CD4-positive, alpha-beta T cell (primary cell): Measurements from ENCODE around the gene CD300LG. TPM values are rescaled to one million over a fixed set of nuclear protein-coding genes. Genes with fewer than 3 reads are reported as not detected.

Source experiments
- ATAC-seq: fragments of 200-7000 bp; cut with Tn5 transposase; one replicate; pipeline ENCODE4 v1.10.0; 2022; ENCODE audit warnings: mild to moderate bottlenecking; ENCODE audit not compliant: poor library complexity
- CTCF ChIA-PET: fragments of 350-600 bp; sonication (Branson Sonifier 250); formaldehyde crosslinking; loops from one replicate; lab custom pipeline; 2021; ENCODE audit warnings: antibody characterized with exemption, inconsistent platforms; lab: Charles Lee
- POLR2A ChIA-PET: fragments of 350-600 bp; sonication (Branson Sonifier 250); formaldehyde crosslinking; loops from one replicate; lab custom pipeline; 2021; ENCODE audit warnings: antibody characterized with exemption, inconsistent platforms; lab: Charles Lee
- DNase-seq, 14 experiments: peaks; one replicate each; pipeline ENCODE4 v3.0.0-alpha.2; 2013 to 2020; ENCODE audit warnings: mixed read lengths in 2 of 14
- H3K27ac ChIP-seq, 2 donors: one replicate each; pipeline versions ENCODE4 v1.5.1 to v1.7.0; 2013; ENCODE audit warnings: low read length in 2 of 2, low read depth in 1 of 2, mild to moderate bottlenecking in 1 of 2
- H3K27me3 ChIP-seq, 2 experiments: 1 replicate in 1 of 2; 2 replicates in 1 of 2; pipeline versions ENCODE4 v1.6.1 to v1.7.0; 2013; ENCODE audit warnings: low read length in 2 of 2, control low read depth in 1 of 2, mild to moderate bottlenecking in 1 of 2, moderate library complexity in 1 of 2; ENCODE audit not compliant: insufficient read depth in 2 of 2, control insufficient read depth in 1 of 2
- H3K36me3 ChIP-seq: one replicate; pipeline ENCODE4 v1.6.1; 2013; ENCODE audit warnings: low read length, control low read depth; ENCODE audit not compliant: insufficient read depth
- H3K4me1 ChIP-seq: one replicate; pipeline ENCODE4 v1.6.1; 2013; ENCODE audit warnings: low read length, control low read depth; ENCODE audit not compliant: insufficient read depth
- H3K4me3 ChIP-seq: one replicate; pipeline ENCODE4 v1.5.1; 2013; ENCODE audit warnings: mild to moderate bottlenecking, low read length, moderate library complexity
- H3K9me3 ChIP-seq, 2 experiments: 1 replicate in 1 of 2; 2 replicates in 1 of 2; pipeline versions ENCODE4 v1.6.1 to v1.7.0; 2013; ENCODE audit warnings: low read length in 2 of 2, mild to moderate bottlenecking in 2 of 2, control low read depth in 1 of 2, moderate library complexity in 1 of 2; ENCODE audit not compliant: control insufficient read depth in 1 of 2, insufficient read depth in 1 of 2
- H3K27ac Mint-ChIP-seq: one replicate; pipeline ENCODE4 v1.8.0; 2020; ENCODE audit warnings: mixed read lengths
- H3K27me3 Mint-ChIP-seq: one replicate; pipeline ENCODE4 v1.8.0; 2021; ENCODE audit warnings: mixed read lengths
- H3K36me3 Mint-ChIP-seq: one replicate; pipeline ENCODE4 v1.8.0; 2021; ENCODE audit warnings: low read depth, mixed read lengths
- H3K4me1 Mint-ChIP-seq: one replicate; pipeline ENCODE4 v1.8.0; 2021; ENCODE audit warnings: low read depth, mixed read lengths
- H3K4me3 Mint-ChIP-seq: one replicate; pipeline ENCODE4 v1.8.0; 2020; ENCODE audit warnings: mild to moderate bottlenecking, mixed read lengths
- H3K9me3 Mint-ChIP-seq: one replicate; pipeline ENCODE4 v1.8.0; 2020; ENCODE audit warnings: mixed read lengths
- intact Hi-C, 2 experiments: fragments of 100-400 bp; cut with DNase I in 1 of 2; cut with micrococcal nuclease in 1 of 2; formaldehyde crosslinking; loops; one replicate each; pipeline versions ENCODE4 v1.15.1 to v1.9.0; 2023 to 2025; cut with DNase I, micrococcal nuclease
- total RNA-seq, 174 experiments: library from RNA in 2 of 174; stranded (reverse) in 2 of 174; gene quantifications; one replicate each; pipeline ENCODE4 v1.2.3 and lab custom pipeline; 2021 to 2026
- TF ChIP-seq, protein P1 (sequence below): fragments of 200-600 bp; IDR thresholded peaks from one replicate; pipeline ENCODE4 v1.8.0; 2022; ENCODE audit warnings: antibody characterized with exemption, mild to moderate bottlenecking

Gene CD300LG
- total RNA-seq, 2 experiments from 2014 or later = not detected

DNA sequence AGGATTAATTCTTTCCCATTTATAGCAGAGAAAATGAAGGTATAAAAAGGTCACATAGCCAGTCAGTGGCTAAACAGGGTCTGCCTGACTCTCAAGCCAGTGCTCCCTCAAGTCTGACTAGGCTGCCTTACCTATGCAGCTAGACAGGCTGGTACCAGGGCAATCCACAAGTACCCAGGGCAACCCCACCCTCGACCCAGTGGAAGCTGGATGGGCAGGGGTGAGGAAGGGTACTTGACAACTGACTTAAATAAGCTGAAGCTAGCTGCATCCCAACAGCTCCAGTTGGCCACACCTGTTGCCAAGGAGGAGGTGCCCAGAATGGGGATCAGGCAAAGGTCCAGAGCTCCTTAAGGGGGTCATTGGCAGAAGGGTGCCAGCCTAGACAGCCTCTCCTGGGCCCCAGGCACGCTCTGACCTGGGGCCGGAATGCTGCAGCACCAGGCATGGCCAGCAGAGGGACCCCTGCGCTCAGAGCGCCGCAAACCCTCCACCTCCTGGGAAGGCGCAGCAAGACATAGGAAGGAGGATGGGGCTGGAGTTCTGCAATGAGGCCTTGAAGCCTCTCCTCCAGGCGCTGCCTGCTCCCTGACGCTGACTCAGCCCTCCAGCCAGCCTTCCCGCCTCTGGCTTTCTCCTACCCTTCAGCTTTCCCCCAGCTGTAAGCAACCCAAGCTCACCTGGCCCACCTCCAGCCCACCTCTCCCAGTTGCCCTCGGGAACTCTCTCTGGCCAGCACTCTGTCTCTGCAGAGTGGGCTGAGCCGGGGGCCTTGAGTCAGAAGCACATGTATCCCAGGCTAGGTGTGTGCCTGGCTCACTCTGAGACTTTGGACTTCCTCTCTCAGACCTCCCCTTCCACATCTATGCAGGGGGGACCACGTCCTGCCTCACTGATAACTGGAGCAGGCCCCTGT, 31.5 kb downstream of the CD300LG start:
- Mint-ChIP-seq H3K27me3 (peaks cover 12% of the 10 kb centered on the region), H3K27ac (no peak overlapping the region), H3K4me3 (no peak overlapping the region), H3K4me1 (no peaks in the 10 kb centered on the region), H3K36me3 (no peaks in the 10 kb centered on the region), H3K9me3 (no peaks in the 10 kb centered on the region)
- Histone ChIP-seq H3K4me1 (peaks cover 8% of the 10 kb centered on the region), H3K27ac (no peak overlapping the region), H3K4me3 (no peak overlapping the region), H3K9me3 (no peaks in the 10 kb centered on the region), H3K36me3 (no peaks in the 10 kb centered on the region), H3K27me3 (no peaks in the 10 kb centered on the region)
- CTCF ChIA-PET = interaction anchor here (1.0 to 1.8 kb wide), 4 partner anchors 22 to 163 kb away, joined by 3 to 6 read pairs (median 6); no protein-coding TSS in a partner anchor
- TF ChIP-seq, protein P1, sequence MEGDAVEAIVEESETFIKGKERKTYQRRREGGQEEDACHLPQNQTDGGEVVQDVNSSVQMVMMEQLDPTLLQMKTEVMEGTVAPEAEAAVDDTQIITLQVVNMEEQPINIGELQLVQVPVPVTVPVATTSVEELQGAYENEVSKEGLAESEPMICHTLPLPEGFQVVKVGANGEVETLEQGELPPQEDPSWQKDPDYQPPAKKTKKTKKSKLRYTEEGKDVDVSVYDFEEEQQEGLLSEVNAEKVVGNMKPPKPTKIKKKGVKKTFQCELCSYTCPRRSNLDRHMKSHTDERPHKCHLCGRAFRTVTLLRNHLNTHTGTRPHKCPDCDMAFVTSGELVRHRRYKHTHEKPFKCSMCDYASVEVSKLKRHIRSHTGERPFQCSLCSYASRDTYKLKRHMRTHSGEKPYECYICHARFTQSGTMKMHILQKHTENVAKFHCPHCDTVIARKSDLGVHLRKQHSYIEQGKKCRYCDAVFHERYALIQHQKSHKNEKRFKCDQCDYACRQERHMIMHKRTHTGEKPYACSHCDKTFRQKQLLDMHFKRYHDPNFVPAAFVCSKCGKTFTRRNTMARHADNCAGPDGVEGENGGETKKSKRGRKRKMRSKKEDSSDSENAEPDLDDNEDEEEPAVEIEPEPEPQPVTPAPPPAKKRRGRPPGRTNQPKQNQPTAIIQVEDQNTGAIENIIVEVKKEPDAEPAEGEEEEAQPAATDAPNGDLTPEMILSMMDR = peak; percentile 92
- ATAC-seq (peak; percentile 86), DNase-seq (peak in 13 of 14 experiments; percentile 49 to 78 (median 60))
- intact Hi-C loops = loop anchor here (1.0 to 2.0 kb wide), 4 partner anchors 116 to 163 kb away; no protein-coding TSS in a partner anchor
- POLR2A ChIA-PET = no interaction called here

DNA sequence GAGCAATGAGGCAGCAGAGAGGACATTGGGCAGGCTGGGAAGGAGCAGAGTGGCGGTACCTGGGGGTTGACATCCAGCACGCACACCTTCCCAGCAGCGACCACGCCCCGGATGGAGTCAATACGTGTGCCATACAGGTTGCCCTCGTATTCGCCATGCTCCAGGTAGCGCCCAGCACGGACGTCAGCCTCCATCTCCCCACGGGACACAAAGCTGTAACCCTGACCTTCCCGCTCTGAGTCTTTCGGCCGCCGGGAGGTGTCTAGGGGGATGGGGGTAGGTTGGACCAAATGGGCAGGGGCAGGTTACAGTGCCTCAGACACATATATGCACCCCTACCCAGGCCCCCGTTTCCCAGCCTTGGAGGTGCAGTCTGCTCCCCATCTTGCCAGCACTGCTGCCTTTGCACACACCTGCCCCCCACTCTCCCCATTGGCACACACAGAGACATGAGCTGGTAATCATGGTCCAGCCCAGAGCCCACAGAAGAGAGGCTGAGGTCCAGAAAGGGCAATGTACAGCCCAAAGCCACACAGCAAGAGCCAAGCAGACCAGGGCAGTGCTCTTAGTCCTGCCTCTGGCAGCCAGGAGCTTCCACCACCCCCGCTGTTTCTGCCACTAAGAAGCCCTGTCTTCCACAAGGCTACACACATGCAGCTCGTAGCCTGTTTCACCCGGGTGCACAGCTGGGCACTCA, 32.9 kb downstream of the CD300LG start:
- Histone ChIP-seq H3K4me1 (peaks cover 8% of the 10 kb centered on the region), H3K27me3 (no peaks in the 10 kb centered on the region), H3K27ac (no peak overlapping the region), H3K4me3 (no peak overlapping the region), H3K36me3 (no peaks in the 10 kb centered on the region), H3K9me3 (no peaks in the 10 kb centered on the region)
- peaks cover 10% of the 10 kb centered on the region for H3K27me3 Mint-ChIP-seq
- peak in 1 of 14 experiments; percentile 31 for DNase-seq
- no peaks in the 10 kb centered on the region for H3K36me3 Mint-ChIP-seq
- TF ChIP-seq, protein P1 = no peak
- no peak overlapping the region for H3K4me3 Mint-ChIP-seq
- H3K27ac Mint-ChIP-seq = no peak overlapping the region
- ChIA-PET CTCF (interaction anchor here (1.8 kb wide), 1 partner anchor 30 kb away, joined by 6 read pairs; no protein-coding TSS in a partner anchor), POLR2A (no interaction called here)
- H3K4me1 Mint-ChIP-seq = no peaks in the 10 kb centered on the region
- intact Hi-C loops = loop anchor here in 1 of 2 experiments (2.0 kb wide), 2 partner anchors 115 to 161 kb away; no protein-coding TSS in a partner anchor
- no peak for ATAC-seq
- no peaks in the 10 kb centered on the region for H3K9me3 Mint-ChIP-seq

DNA sequence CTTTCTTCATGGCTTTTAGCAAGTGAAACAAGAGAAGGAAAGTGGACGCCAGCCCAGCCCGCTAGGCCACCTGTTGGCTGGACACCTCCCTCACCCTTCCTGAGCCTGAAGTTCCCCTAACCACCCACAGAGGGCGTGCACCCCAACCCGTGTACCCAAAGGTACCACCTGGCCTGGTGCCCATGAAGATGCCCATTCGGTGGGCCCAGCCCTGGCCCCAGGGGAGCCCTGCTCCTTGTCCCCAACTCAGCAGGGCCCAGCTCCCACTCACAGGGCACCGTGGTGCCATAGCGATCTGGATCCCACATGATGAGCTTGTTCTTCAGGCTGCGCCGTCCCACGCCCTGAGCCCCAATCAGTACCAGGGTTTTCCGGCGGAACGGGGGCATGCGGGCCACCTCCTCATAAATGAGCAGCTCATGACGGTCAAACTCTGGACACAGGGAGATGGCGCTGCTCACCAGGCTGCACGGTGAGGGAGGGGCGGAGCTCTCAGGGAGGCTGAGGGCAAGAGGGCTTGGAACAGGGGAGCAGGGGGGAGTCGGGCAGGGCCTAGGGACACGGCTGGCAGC, 33.5 kb downstream of the CD300LG start:
- no peak overlapping the region for H3K27ac Mint-ChIP-seq
- no peaks in the 10 kb centered on the region for H3K36me3 Mint-ChIP-seq
- no peaks in the 10 kb centered on the region for H3K9me3 Mint-ChIP-seq
- no peaks in the 10 kb centered on the region for H3K4me1 Mint-ChIP-seq
- POLR2A ChIA-PET = no interaction called here
- CTCF ChIA-PET = no interaction called here
- Histone ChIP-seq H3K27me3 (no peaks in the 10 kb centered on the region), H3K4me3 (no peak overlapping the region), H3K9me3 (no peaks in the 10 kb centered on the region), H3K27ac (no peak overlapping the region), H3K4me1 (peaks cover 8% of the 10 kb centered on the region), H3K36me3 (no peaks in the 10 kb centered on the region)
- peaks cover 10% of the 10 kb centered on the region for H3K27me3 Mint-ChIP-seq
- ATAC-seq = peak; percentile 55
- intact Hi-C loops = no loop called here
- peak in 12 of 14 experiments; percentile 23 to 71 (median 34) for DNase-seq
- TF ChIP-seq, protein P1 = peak; percentile 61
- H3K4me3 Mint-ChIP-seq = no peak overlapping the region
